KMS-11 (cell line): ENCODE measurements around the gene ITFG1.

Source experiments
- H2AFZ ChIP-seq: fragments of 200-600 bp; sonication (generic); 2 replicates; pipeline ENCODE4 v1.6.1; 2016; ENCODE audit warnings: antibody characterized with exemption, mixed run types, low read depth
- H3K27ac ChIP-seq: fragments of 200-600 bp; sonication (generic); 2 replicates; pipeline ENCODE4 v1.6.1; 2016; ENCODE audit warnings: mild to moderate bottlenecking, mixed run types
- H3K27me3 ChIP-seq: fragments of 200-600 bp; sonication (generic); 2 replicates; pipeline ENCODE4 v1.6.1; 2017; ENCODE audit warnings: mild to moderate bottlenecking, low read depth, mixed run types, moderate library complexity; ENCODE audit not compliant: insufficient read depth
- H3K36me3 ChIP-seq: fragments of 200-600 bp; sonication (generic); 2 replicates; pipeline ENCODE4 v1.6.1; 2017; ENCODE audit warnings: mild to moderate bottlenecking, mixed run types; ENCODE audit not compliant: insufficient read depth
- H3K4me1 ChIP-seq: fragments of 200-600 bp; sonication (generic); 2 replicates; pipeline ENCODE4 v1.6.1; 2016; ENCODE audit warnings: mild to moderate bottlenecking, low read depth, mixed run types; ENCODE audit not compliant: poor library complexity, severe bottlenecking
- H3K4me2 ChIP-seq: fragments of 200-600 bp; sonication (generic); 2 replicates; pipeline ENCODE4 v1.7.0; 2016; ENCODE audit warnings: mild to moderate bottlenecking, mixed run types
- H3K4me3 ChIP-seq: fragments of 200-600 bp; sonication (generic); IDR thresholded peaks from 2 replicates; pipeline ENCODE4 v1.6.1; 2017; ENCODE audit warnings: low read depth, low read length, mixed read lengths; ENCODE audit not compliant: insufficient read depth
- H3K79me2 ChIP-seq: fragments of 200-600 bp; sonication (generic); 2 replicates; pipeline ENCODE4 v1.6.1; 2016; ENCODE audit warnings: low read depth, mixed run types; ENCODE audit not compliant: insufficient read depth
- H3K9ac ChIP-seq: fragments of 200-600 bp; sonication (generic); 2 replicates; pipeline ENCODE4 v1.6.1; 2016; ENCODE audit warnings: mild to moderate bottlenecking, mixed run types
- H4K20me1 ChIP-seq: fragments of 200-600 bp; sonication (generic); 2 replicates; pipeline ENCODE4 v1.6.1; 2016; ENCODE audit warnings: mild to moderate bottlenecking, mixed run types; ENCODE audit not compliant: insufficient read depth
- CTCF ChIP-seq: fragments of 200-600 bp; sonication (generic); conservative IDR thresholded peaks from 2 replicates; pipeline ENCODE4 v1.6.1; 2017; ENCODE audit warnings: low read depth, mild to moderate bottlenecking, antibody characterized with exemption, low read length, moderate library complexity, mixed read lengths

ITFG1 gene

GRCh38 chr16:47371271-47372014, 89.4 kb downstream of the ITFG1 start:
- Histone ChIP-seq H4K20me1 (no peaks in the 10 kb centered on the region), H3K4me2 (no peak overlapping the region), H3K79me2 (no peaks in the 10 kb centered on the region), H3K36me3 (no peaks in the 10 kb centered on the region), H3K9ac (no peak overlapping the region), H3K4me3 (no peak overlapping the region), H2AFZ (no peak overlapping the region), H3K27ac (no peak overlapping the region), H3K27me3 (no peaks in the 10 kb centered on the region), H3K4me1 (no peaks in the 10 kb centered on the region)
- no peak for TF ChIP-seq CTCF

- no peak overlapping the region for H3K4me2 ChIP-seq
- no peaks in the 10 kb centered on the region for H3K79me2 ChIP-seq
- H2AFZ ChIP-seq: no peak overlapping the region
- no peak for TF ChIP-seq CTCF
- H3K9ac ChIP-seq: no peak overlapping the region
- H3K4me3 ChIP-seq: no peak overlapping the region
- no peaks in the 10 kb centered on the region for H4K20me1 ChIP-seq
- H3K4me1 ChIP-seq: no peaks in the 10 kb centered on the region
- H3K36me3 ChIP-seq: no peaks in the 10 kb centered on the region
- H3K27me3 ChIP-seq: no peaks in the 10 kb centered on the region
- no peak overlapping the region for H3K27ac ChIP-seq
These were observed 90.3 kb downstream of the ITFG1 start for GRCh38 chr16:47370536-47370935.

- no peaks in the 10 kb centered on the region for H3K79me2 ChIP-seq
- no peaks in the 10 kb centered on the region for H4K20me1 ChIP-seq
- no peak for TF ChIP-seq CTCF
- no peak overlapping the region for H2AFZ ChIP-seq
- H3K4me1 ChIP-seq: no peaks in the 10 kb centered on the region
- H3K4me3 ChIP-seq: no peak overlapping the region
- no peak overlapping the region for H3K4me2 ChIP-seq
- H3K27me3 ChIP-seq: no peaks in the 10 kb centered on the region
- no peak overlapping the region for H3K27ac ChIP-seq
- no peaks in the 10 kb centered on the region for H3K36me3 ChIP-seq
- no peak overlapping the region for H3K9ac ChIP-seq
These were observed 94.6 kb downstream of the ITFG1 start for GRCh38 chr16:47366228-47366627.

- Histone ChIP-seq H3K4me3 (no peak overlapping the region), H3K9ac (no peak overlapping the region), H3K36me3 (no peaks in the 10 kb centered on the region), H2AFZ (no peak overlapping the region), H3K4me1 (no peaks in the 10 kb centered on the region), H3K27me3 (no peaks in the 10 kb centered on the region), H3K27ac (no peak overlapping the region), H4K20me1 (no peaks in the 10 kb centered on the region), H3K79me2 (no peaks in the 10 kb centered on the region), H3K4me2 (no peak overlapping the region)
- no peak for TF ChIP-seq CTCF
These were observed 97.1 kb downstream of the ITFG1 start for GRCh38 chr16:47363761-47364160.
